Hematopoietic multipotent progenitor cell treated with erythropoietin and hydrocortisone succinate and interleukin-3 and kit ligand, for 4 days (in vitro differentiated cells): ENCODE data around the gene HGS.
A peak's percentile ranks its signal among the peaks of the same experiment; 100 is the strongest.

ENCODE experiments used
- DNase-seq: peaks from one replicate; pipeline ENCODE4 v3.0.0-alpha.2; 2015

Gene HGS

GRCh38 chr17:81656118-81656743 lies 27.6 kb upstream of the HGS start, which contains the start of gene PDE6G:
TSS of gene PDE6G (minus strand) at chr17:81656542. CDS start at chr17:81653305, 3,237 bp downstream.
- peak; percentile 53 for DNase-seq

DNA sequence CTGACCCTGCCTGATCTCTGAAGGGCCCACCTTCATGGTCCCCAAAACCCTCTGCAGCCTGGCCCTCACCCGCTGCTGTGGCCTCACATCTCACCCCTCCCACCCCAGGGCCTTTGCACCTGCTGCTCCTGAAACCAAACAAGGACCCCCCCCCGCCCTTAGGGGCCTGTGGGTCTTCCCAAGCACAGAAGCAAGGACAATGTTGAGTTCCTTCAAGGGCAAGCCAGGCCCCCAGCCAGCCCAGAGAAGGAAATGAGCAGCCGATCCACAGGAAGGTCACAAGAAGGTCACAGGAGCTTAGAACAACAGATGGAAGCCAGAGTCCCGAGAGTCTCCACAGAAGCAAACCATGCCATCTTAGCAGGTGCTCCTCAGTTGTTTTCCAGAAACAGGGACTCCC lies 27.0 kb upstream of the HGS start:
- DNase-seq, result peak; percentile 17

- DNase-seq, result no peak
Measured at GRCh38 chr17:81659038-81659437, 24.8 kb upstream of the HGS start.

DNA sequence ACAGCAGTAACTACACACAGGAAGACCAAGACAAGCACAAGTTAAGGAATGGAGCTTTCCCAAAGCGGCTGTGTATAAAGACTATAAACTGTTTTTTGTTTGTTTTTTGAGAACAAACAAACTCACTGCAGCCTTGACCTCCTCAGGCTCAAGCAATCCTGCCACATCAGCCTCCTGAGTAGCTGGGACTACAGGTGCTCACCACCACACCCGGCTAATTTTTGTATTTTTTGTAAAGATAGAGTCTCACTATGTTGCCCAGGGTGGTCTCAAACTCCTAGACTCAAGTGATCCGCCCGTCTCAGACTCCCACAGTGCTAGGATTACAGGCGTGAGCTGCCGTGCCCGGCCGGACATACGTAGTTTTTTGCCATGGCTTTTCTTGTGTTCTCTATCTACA lies 23.4 kb upstream of the HGS start:
- DNase-seq, result no peak

- DNase-seq, result no peak
Measured at GRCh38 chr17:81662002-81662401, 21.8 kb upstream of the HGS start.

DNA sequence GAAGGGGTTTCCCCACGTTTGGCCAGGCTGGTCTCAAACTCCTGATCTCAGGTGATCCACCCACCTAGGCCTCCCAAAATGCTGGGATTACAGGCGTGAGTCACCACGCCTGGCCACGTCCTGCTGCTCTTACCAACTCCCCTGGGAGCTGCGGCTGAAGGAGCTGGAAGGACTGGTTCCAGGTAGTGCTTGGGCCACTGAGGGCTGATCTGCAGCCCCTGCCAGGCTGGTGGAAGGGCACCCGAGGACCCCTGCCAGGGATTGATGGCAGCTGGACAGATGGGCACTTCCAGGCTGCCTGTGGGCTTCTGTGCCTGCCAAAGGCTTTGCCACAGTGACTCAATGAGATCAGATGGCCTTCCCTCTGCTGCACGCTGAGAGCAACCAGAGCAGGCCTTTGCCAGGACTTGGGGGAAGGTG lies 19.8 kb upstream of the HGS start:
- no peak for DNase-seq

GRCh38 chr17:81665205-81666091 lies 18.4 kb upstream of the HGS start:
- DNase-seq, result peak; percentile 79

GRCh38 chr17:81666092-81666341 lies 17.8 kb upstream of the HGS start:
- peak; percentile 77 for DNase-seq

DNA sequence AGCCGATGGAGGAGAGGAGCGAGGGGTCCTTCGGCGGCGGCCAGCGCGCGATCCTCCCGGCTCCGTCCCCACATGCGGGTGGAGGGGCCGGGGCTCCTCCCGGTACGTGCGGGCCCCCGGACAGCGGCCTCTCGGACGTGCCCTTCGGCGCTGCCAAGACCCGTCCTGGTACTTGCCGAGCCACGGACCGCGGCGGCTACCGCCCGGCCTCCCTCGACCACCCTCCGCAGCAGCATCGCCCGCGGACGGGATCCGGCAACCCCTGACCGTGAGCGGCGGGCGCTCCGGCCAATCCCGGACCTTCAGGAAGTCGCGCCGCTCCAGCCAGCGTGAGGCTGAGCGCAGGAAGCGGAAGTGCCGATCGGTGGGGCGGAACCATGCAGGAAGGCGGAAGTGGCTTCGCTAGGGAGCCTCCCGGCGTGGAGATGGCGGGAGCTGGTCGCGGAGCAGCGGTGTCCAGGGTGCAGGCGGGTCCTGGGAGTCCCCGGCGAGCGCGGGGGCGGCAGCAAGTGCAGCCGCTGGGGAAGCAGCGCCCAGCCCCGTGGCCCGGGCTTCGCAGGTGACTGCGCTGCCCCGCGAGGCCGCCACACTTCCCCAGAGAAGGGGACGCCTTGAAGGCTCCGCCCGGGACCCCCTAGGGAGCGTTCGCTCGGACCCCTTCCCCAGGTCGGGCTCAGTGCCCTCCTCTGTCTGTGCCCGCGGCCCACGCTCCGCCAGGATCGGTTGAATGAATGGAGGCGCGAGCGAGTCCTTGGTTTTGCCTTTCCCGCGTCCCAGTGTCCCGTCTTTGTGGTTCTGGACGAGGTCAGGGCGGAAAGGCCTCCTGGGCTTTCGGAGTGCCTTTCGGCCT lies 17.2 kb upstream of the HGS start, which contains the start of the genes CCDC137 and OXLD1:
TSS of gene CCDC137 (plus strand) at position 396 of the 850 bp plus-strand sequence. CDS start at position 426, 30 bp downstream.
TSS of gene OXLD1 (minus strand) at position 264 of the 850 bp plus-strand sequence. CDS start at position 236, 28 bp downstream.
- peak; percentile 99 for DNase-seq

GRCh38 chr17:81667754-81668153 lies 16.1 kb upstream of the HGS start:
- DNase-seq, result peak; percentile 66

GRCh38 chr17:81672504-81672903 lies 11.3 kb upstream of the HGS start:
- no peak for DNase-seq

DNA sequence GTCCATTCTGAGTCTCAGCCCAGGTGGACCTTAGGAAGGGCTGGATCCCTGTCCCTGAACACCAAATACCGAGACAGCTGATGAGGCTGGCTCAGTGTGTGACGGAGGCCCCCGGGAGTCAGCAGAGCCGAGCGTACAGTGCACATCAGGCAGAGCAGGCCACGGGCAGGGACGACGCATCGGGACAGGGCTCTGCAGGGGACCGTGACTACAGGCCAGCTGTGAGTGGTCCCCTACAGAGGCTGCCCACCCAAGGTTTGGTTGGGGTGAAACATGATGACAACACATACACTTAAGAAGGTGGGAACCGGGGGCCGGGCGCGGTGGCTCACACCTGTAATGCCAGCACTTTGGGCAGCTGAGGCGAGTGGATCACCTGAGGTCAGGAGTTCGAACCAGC lies 10.9 kb upstream of the HGS start:
- no peak for DNase-seq

- DNase-seq, result no peak
Measured at GRCh38 chr17:81673561-81674258, 10.1 kb upstream of the HGS start.

DNA sequence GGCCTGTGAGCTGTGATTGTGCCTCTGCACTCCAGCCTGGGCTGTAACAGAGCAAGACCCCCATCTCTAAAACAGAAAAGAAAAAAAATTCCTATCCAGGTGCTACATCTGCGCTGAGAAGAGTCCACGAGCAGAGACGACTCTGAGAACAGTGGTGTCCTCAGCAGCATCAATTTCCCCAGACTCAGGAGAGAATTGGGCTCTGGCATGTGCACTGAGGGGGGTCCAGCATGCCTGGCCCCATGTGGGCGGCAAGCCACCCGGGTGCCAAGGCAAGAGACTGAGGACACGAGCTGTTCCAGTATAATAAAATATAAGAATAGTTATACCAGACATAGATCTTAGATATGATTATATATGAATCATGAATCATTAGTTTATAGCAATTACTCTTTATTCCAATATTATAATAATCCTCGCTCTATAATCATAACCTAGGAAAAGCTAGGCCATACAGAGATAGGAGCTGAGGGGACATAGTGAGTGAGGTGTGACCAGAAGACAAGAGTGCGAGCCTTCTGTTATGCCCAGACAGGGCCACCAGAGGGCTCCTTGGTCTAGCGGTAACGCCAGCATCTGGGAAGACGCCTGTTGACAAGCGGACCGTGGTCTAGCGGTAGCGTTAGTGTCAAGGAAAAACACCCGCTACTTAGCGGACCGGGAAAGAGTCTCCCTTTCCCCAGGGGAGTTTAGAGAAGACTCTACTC lies 8.1 kb upstream of the HGS start:
- DNase-seq, result peak; percentile 55

GRCh38 chr17:81676906-81677305 lies 6.9 kb upstream of the HGS start:
- DNase-seq, result no peak

DNA sequence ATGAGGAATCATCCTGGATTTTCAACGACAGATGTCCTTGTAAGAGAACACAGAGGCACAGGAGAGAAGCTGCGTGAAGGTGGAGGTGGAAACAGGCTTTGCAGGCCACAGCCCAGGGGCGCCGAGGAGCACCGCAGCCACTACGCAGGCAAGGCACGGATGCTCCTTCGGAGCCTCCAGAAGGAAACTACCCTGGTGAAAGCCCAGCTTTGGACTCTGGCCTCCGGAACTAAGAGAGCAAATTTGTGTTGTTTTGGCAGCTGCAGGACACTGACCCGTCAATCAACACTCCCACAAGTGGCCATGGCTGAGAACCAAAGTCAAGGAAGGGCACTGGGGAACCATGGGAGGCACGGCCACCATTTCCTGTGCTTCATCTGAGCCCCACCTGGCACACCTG lies 3.7 kb upstream of the HGS start:
- no peak for DNase-seq

GRCh38 chr17:81681672-81682071 lies 2.1 kb upstream of the HGS start:
- DNase-seq, result no peak

DNA sequence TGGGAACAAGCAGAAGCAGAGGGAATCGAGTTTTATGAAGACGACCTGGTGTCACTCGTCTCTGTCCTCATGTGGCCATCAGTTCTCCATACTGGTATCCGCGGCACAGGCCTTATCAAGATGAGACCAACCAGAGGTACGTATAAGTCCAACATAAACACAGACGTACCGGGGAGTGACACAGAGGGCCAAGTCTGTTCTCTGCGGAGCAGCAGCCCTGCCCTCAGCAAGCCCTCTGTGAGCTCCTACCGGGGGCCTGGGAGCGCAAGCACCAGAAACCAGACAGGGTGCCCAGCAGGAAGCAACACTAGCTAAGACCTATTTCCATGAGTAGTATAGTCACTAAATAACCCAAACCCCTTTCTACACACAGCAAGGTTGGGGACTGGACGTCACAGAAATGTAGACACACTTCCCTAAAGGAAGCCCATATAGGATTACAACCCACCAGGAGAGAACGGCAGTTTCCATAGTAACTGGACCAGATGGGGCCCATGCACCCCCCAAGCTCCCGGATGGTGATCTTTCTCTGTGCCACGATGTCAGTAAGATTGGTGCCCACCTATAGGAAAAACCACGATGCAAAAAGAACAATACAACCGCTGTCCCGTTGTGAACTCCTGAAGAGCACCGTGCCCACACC lies 1.1 kb upstream of the HGS start:
- peak; percentile 26 for DNase-seq

GRCh38 chr17:81683208-81683583 lies 615 bp upstream of the HGS start:
- peak; percentile 55 for DNase-seq

DNA sequence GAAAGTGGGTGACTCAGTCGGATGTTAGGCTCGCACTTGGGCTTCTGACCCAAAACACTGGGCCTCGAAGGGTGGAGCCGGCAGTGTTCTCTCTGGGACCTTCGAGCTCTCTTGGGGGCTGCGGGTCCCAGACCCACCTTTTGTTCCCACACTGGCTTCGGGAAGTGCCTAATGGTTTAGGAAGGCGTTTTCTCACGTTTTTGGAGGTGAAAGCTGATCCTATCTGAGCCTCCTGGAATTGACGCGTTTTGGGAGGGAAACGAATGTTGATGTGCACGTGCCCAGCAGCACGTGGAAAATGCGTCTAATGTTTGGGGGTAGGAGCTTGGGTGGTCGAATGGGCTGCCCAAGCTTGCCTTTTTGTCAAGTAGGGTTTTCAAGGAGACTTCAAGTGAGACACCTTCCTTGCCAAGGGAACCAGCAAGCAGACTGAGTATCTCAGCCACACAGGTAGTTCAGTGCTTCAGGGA lies 666 bp downstream of the HGS start:
- peak; percentile 51 for DNase-seq

DNA sequence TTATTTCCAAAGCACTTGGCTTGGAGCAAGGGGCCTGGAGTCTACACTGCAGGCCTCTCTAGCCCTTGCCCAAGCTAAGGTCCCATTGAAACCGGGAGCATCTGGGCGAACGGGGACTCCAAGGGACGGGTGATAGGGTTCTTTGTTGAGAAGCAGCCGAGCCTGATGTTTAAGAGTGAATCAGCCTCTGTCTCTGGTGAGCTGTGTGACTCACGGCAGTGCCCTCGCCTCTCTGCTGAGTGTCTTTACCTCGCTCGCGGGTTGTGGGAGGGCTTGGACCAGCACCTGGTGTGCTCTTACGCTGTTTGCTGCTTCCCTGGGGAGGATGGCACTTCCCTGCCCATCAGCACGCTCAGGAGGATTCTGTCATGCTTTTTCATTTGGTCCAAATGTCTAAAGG lies 1.3 kb downstream of the HGS start:
- no peak for DNase-seq
